GM19240 (cell line): ENCODE measurements around the gene TAS2R42.

Experiments
- DNase-seq: peaks from one replicate; pipeline ENCODE4 v3.0.0; 2011; ENCODE audit warnings: low spot score; ENCODE audit not compliant: insufficient read length

The TAS2R42 gene

GRCh38 chr12:11186837-11187236 lies at the start of gene TAS2R42:
TAS2R42 (minus strand) TSS chr12:11186937; CDS start chr12:11186937, 0 bp downstream.
- DNase-seq, result no peak

GRCh38 chr12:11233532-11233931 lies 46.8 kb upstream of the TAS2R42 start:
- no peak for DNase-seq

- DNase-seq, result peak; percentile 21
Observed at GRCh38 chr12:11228296-11228879, 41.7 kb upstream of the TAS2R42 start.

GRCh38 chr12:11227373-11227772 lies 40.6 kb upstream of the TAS2R42 start:
- no peak for DNase-seq

GRCh38 chr12:11209113-11209512 lies 22.4 kb upstream of the TAS2R42 start:
- no peak for DNase-seq

GRCh38 chr12:11204173-11204572 lies 17.4 kb upstream of the TAS2R42 start:
- DNase-seq, result no peak

GRCh38 chr12:11202811-11203210 lies 16.1 kb upstream of the TAS2R42 start:
- DNase-seq, result no peak

GRCh38 chr12:11183011-11183410 lies 3.7 kb downstream of the TAS2R42 start:
- DNase-seq, result no peak

- no peak for DNase-seq
Observed at GRCh38 chr12:11182529-11182928, 4.2 kb downstream of the TAS2R42 start.

GRCh38 chr12:11178250-11178649 lies 8.5 kb downstream of the TAS2R42 start:
- no peak for DNase-seq

GRCh38 chr12:11174022-11174421 lies 12.7 kb downstream of the TAS2R42 start:
- DNase-seq, result no peak

GRCh38 chr12:11171969-11172675 lies 14.6 kb downstream of the TAS2R42 start:
- no peak for DNase-seq

- peak; percentile 68 for DNase-seq
Observed at GRCh38 chr12:11171145-11171968, 15.4 kb downstream of the TAS2R42 start, which contains the start of gene SMIM10L1. SMIM10L1 (plus strand) TSS chr12:11171194; CDS start chr12:11171357, 163 bp downstream.

GRCh38 chr12:11170810-11171144 lies 16.0 kb downstream of the TAS2R42 start:
- no peak for DNase-seq

- DNase-seq, result no peak
Observed at GRCh38 chr12:11166300-11166699, 20.4 kb downstream of the TAS2R42 start.

- no peak for DNase-seq
Observed at GRCh38 chr12:11164384-11164783, 22.4 kb downstream of the TAS2R42 start.

- no peak for DNase-seq
Observed at GRCh38 chr12:11162502-11162901, 24.2 kb downstream of the TAS2R42 start.

GRCh38 chr12:11158885-11159444 lies 27.8 kb downstream of the TAS2R42 start:
- DNase-seq, result no peak

- no peak for DNase-seq
Observed at GRCh38 chr12:11154400-11154925, 32.3 kb downstream of the TAS2R42 start.

GRCh38 chr12:11152725-11153124 lies 34.0 kb downstream of the TAS2R42 start:
- no peak for DNase-seq

GRCh38 chr12:11150832-11151231 lies 35.9 kb downstream of the TAS2R42 start:
- DNase-seq, result peak; percentile 2

- DNase-seq, result no peak
Observed at GRCh38 chr12:11147420-11147819, 39.3 kb downstream of the TAS2R42 start.
